ENCODE data around the gene SRP9. TPM values are rescaled to one million over a fixed set of nuclear protein-coding genes. Genes with fewer than 3 reads are reported as not detected.
A peak's percentile ranks its signal among the peaks of the same experiment; 100 is the strongest.

SRP9 gene
- total RNA-seq (2014; rRNA removed): 241 and 306 TPM in 2 replicates
- Bru-seq, nascent RNA: percentile 97 among the genes with signal in this experiment
- percentile 98 among the genes with signal in this experiment for BruChase-seq, experiment 1, labeled RNA remaining after a 6-hour chase
- percentile 97 among the genes with signal in this experiment for BruChase-seq, experiment 2, labeled RNA remaining after a 2-hour chase
- long read RNA-seq, transcript SRP9-201 (3 exons, 1,480 nt): major isoform, 415 of 529 reads
- long read RNA-seq, transcript SRP9-203 (4 exons, 1,596 nt): minor isoform, 67 of 529 reads
- long read RNA-seq, partial matches to known transcripts: 13 of 529 reads
- long read RNA-seq, other reads (novel, unspliced or antisense): 31 of 529 reads

GRCh38 chr1:225777583-225778336, at the start of gene SRP9:
SRP9 (plus strand) TSS chr1:225777826; CDS start chr1:225777941, 115 bp downstream.
- Histone ChIP-seq H3K27ac (ENCODE audit: low read length) (peak within 1 kb of the TSS; percentile 84), H3F3A (ENCODE audit: low read length, unreplicated experiment) (peaks cover 7% of the 10 kb centered on the region), H4K20me1 (ENCODE audit: low read length) (peaks cover 37% of the 10 kb centered on the region), H3K4me2 (ENCODE audit: low read length) (peak within 1 kb of the TSS; percentile 90), H3K36me3 (ENCODE audit: low read depth, low read length) (peaks cover 18% of the 10 kb centered on the region), H3K9me3 (ENCODE audit: low read length) (no peaks in the 10 kb centered on the region), H3K9me2 (replicated peaks; ENCODE audit: low read length) (no peaks in the 10 kb centered on the region), H3K9ac (ENCODE audit: low read length) (peak within 1 kb of the TSS; percentile 91), H3K27me3 (ENCODE audit: low read length) (no peaks in the 10 kb centered on the region), H2AFZ (ENCODE audit: low read length) (peak within 1 kb of the TSS; percentile 82), H3K4me1 (ENCODE audit: insufficient read depth, low read length) (peaks cover 46% of the 10 kb centered on the region), H3K79me2 (ENCODE audit: low read length) (peaks cover 60% of the 10 kb centered on the region), H3K4me3 (ENCODE audit: low read length) (peak within 1 kb of the TSS; percentile 78)
- DNase-seq (peak; percentile 100), ATAC-seq (peak; percentile 92)
- POLR2A ChIA-PET (ENCODE audit: unreplicated experiment): interaction anchor here (0.5 to 1.2 kb wide), 12 partner anchors 95 to 317 kb away, joined by 3 to 14 read pairs (median 5); partner anchors contain the start of gene H3-3A
- TSS peak; percentile 93 for BruUV-seq (replicated peaks)
- TF ChIP-seq EZH2phosphoT487 (IDR thresholded peaks at IDR 0.05; ENCODE audit: borderline replicate concordance, low read length): no peak
- peak; percentile 94 for TF ChIP-seq CTCF (conservative IDR thresholded peaks at IDR 0.05; ENCODE audit: low read depth, low read length)
- intact Hi-C loops (cut with micrococcal nuclease): loop anchor here (1.0 to 5.0 kb wide), 4 partner anchors 33 to 302 kb away; partner anchors contain the start of genes EPHX1 and TMEM63A
- CTCF ChIA-PET: interaction anchor here (0.5 to 1.7 kb wide), 11 partner anchors 33 to 305 kb away, joined by 3 to 14 read pairs (median 4); partner anchors contain the start of gene EPHX1

GRCh38 chr1:225731491-225731890, 46.1 kb upstream of the SRP9 start:
- no peak overlapping the region for H3K27ac ChIP-seq (ENCODE audit: low read length)
- CTCF ChIA-PET: no interaction called here
- ATAC-seq: no peak

GRCh38 chr1:225733254-225733653, 44.4 kb upstream of the SRP9 start:
- no peak overlapping the region for H3K4me2 ChIP-seq (ENCODE audit: low read length)
- H3K9ac ChIP-seq (ENCODE audit: low read length): no peak overlapping the region
- peaks cover 30% of the 10 kb centered on the region for H3K4me1 ChIP-seq (ENCODE audit: insufficient read depth, low read length)
- no peak overlapping the region for H3K27ac ChIP-seq (ENCODE audit: low read length)
- DNase-seq (no peak), ATAC-seq (no peak)
- ChIA-PET CTCF (no interaction called here), POLR2A (ENCODE audit: unreplicated experiment) (no interaction called here)
- no TSS peak for BruUV-seq (replicated peaks)
- no peak for TF ChIP-seq EZH2phosphoT487 (IDR thresholded peaks at IDR 0.05; ENCODE audit: borderline replicate concordance, low read length)
- TF ChIP-seq CTCF (conservative IDR thresholded peaks at IDR 0.05; ENCODE audit: low read depth, low read length): no peak
- TF ChIP-seq EZH2 (IDR thresholded peaks at IDR 0.05; ENCODE audit: low read length, unreplicated experiment): no peak
- no peaks in the 10 kb centered on the region for H3K9me2 ChIP-seq (replicated peaks; ENCODE audit: low read length)
- no peaks in the 10 kb centered on the region for H3K27me3 ChIP-seq (ENCODE audit: low read length)
- no peak overlapping the region for H3K4me3 ChIP-seq (ENCODE audit: low read length)
- H2AFZ ChIP-seq (ENCODE audit: low read length): no peak overlapping the region
- no peaks in the 10 kb centered on the region for H4K20me1 ChIP-seq (ENCODE audit: low read length)
- H3F3A ChIP-seq (ENCODE audit: low read length, unreplicated experiment): peaks cover 11% of the 10 kb centered on the region
- H3K79me2 ChIP-seq (ENCODE audit: low read length): no peaks in the 10 kb centered on the region
- no peaks in the 10 kb centered on the region for H3K9me3 ChIP-seq (ENCODE audit: low read length)
- H3K36me3 ChIP-seq (ENCODE audit: low read depth, low read length): no peaks in the 10 kb centered on the region
- intact Hi-C loops (cut with micrococcal nuclease): no loop called here

More at GRCh38 chr1:225731491-225731890, 46.1 kb upstream of the SRP9 start:
- Histone ChIP-seq H3K9me2 (replicated peaks; ENCODE audit: low read length) (no peaks in the 10 kb centered on the region), H3K9me3 (ENCODE audit: low read length) (no peaks in the 10 kb centered on the region), H3K4me3 (ENCODE audit: low read length) (no peak overlapping the region), H3K4me2 (ENCODE audit: low read length) (no peak overlapping the region), H2AFZ (ENCODE audit: low read length) (no peak overlapping the region), H3K4me1 (ENCODE audit: insufficient read depth, low read length) (peaks cover 14% of the 10 kb centered on the region), H3K27me3 (ENCODE audit: low read length) (no peaks in the 10 kb centered on the region), H3K36me3 (ENCODE audit: low read depth, low read length) (no peaks in the 10 kb centered on the region), H3F3A (ENCODE audit: low read length, unreplicated experiment) (peaks cover 5% of the 10 kb centered on the region), H3K9ac (ENCODE audit: low read length) (no peak overlapping the region), H4K20me1 (ENCODE audit: low read length) (no peaks in the 10 kb centered on the region), H3K79me2 (ENCODE audit: low read length) (no peaks in the 10 kb centered on the region)
- intact Hi-C loops (cut with micrococcal nuclease): no loop called here
- no TSS peak for BruUV-seq (replicated peaks)
- no peak for TF ChIP-seq EZH2phosphoT487 (IDR thresholded peaks at IDR 0.05; ENCODE audit: borderline replicate concordance, low read length)
- DNase-seq: no peak
- POLR2A ChIA-PET (ENCODE audit: unreplicated experiment): no interaction called here
